NK-92 treated with Interleukin-12 subunit alpha and Interleukin-12 subunit beta, amount 100 ng/mL, for 24 hours (cell line): ENCODE measurements around the gene ZC3H8.
"Not testable (repeated sequence)": the region's sequence is repeated elsewhere in the genome, so short reads cannot be mapped to it uniquely, and the experiment has no call there.

Experiments used
- DNase-seq: peaks from one replicate; lab custom pipeline; 2025; lab: John Stamatoyannopoulos, UW

Gene ZC3H8

GRCh38 chr2:112254466-112255240, at the start of gene ZC3H8:
TSS of gene ZC3H8 (minus strand) at chr2:112255042. CDS start at chr2:112254981, 61 bp downstream.
- peak; percentile 95 for DNase-seq

DNA sequence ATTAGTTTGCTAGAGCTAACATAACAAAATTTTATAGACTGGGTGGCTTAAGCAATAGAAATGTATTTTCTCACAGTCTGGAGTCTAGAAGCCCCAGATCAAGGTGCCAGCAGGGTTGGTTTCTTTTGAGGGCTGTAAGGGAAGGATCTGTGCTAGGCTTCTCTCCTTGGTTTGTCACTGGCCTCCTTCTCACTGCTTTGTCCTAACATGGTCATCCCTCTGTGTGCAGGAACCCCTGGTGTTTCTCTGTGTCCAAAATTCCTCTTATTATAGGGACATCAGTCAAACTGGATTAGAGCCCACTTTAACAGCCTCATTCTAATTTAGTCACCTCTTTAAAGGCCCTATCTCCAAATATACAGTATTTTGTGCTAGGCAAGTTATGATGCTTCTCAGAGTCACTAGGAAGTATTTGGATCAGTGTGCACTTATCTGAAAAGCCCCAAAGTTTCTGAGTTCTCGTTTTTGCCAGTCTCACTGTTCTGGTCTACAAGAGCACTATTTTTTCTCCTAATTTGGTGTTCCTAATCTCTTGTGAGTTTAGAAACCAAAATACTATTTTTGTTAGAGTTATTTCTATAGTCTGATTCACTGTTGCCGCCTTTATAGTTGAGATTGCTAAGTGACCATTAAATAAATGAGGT, 49.6 kb upstream of the ZC3H8 start:
- no peak for DNase-seq

GRCh38 chr2:112301973-112302372, 47.1 kb upstream of the ZC3H8 start:
- no peak for DNase-seq

DNA sequence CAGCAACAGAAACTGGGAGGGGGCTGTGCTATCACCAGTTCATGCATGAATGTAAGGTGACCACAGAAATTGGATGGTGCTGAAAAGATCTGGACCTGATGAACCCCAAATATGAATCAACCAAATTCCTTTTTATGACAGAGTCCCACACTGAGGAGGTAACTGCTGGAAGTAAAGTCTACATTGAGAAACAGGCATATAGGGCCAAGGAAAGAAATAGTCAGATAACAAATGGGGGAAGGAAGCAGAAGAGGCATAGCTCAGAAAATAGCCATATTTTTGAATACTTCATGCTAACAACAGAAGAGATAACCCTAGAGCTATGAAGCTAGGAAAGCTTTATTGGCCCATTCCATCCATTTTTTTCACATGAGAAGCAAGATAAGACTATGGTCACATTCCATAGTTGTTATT, 46.3 kb upstream of the ZC3H8 start:
- DNase-seq, result no peak

DNA sequence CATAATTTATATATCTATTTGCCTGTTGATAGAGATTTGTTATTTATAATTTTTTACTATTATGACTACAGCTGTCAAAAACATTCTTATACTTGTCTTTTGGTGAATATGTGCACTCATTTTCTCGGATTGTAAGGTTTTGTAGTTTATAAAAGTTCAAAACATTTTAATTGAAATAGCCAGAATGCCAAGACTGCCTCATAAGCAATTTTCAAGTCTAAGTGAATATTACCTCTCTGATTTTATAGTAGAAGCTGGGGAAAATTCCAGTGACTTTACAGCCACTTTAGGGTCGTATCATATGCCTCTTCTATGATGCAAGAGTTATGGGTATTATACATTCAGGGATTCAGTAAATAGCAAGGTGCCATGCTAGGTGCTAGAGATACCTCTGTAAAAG, 41.6 kb upstream of the ZC3H8 start:
- no peak for DNase-seq

DNA sequence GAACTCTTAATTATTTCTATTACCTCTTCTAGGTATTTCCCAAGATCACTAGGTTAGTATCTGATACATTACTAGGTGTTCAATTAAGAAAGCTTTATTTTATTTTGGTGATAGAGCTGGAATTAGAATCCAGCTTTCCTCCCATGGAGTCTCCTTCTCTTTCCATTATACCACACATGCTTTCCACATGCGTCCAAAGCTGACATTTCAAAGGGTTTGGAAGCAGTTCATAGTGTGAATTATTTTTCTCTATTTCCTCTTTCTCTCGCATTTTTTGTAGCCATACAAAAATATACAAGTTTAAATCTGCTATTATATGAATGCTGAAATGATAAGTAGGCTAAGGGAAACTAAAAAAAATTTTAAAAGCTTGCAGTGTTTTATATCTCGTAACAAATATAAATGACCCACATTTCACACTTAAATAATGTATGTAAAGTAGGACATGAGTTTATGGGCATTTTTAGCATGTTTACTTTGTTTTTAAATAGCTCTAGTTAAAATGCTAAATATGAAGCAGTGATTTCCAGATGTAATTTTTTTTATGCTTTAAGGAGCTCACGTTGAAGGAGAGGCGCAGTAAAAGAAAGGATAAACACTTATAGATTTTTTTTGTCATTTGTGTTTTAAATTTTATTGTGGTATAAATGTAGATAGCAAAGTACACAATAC, 40.7 kb upstream of the ZC3H8 start:
- DNase-seq, result no peak

- no peak for DNase-seq
These were observed 39.0 kb upstream of the ZC3H8 start for GRCh38 chr2:112293636-112294401.

DNA sequence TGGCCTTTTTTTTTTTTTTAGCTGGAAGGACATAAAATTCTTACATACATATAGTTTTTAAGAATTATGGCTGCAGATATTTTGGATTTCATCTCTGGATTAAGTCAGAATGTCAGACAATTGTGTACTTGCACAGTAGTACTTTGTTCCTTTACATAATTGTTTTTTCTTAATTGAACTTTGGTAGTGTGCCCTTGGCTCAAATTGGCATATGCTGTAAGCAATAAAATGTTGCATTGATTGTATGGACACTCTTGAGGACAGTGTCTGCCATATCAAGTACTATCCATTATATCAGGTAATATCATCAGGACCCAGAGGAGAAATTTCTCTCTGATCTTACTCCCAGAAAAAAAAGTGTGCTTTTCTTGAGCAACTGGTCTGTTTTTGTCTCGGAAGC, 35.8 kb upstream of the ZC3H8 start:
- no peak for DNase-seq

DNA sequence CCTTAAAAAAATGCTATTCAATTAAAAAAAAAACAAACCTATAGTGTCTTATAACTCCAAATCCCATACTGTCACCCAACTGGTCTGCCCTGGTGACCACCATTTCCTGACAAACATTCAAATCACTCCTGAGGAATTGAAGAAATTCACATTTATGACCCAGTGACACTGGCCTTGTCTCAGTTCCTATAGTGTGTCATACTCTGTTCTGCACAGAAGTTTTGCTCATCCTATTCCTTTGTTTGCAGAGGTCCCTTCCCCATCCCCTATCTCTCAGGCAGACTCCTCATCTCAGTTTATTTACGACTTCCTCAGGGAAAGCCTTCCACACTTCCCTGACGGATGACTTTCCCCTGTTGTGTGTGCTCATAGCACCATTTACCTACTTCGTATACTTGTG, 35.2 kb upstream of the ZC3H8 start:
- no peak for DNase-seq

- not testable (repeated sequence) for DNase-seq
These were observed 28.7 kb upstream of the ZC3H8 start for GRCh38 chr2:112283535-112283934.

GRCh38 chr2:112282066-112282465, 27.2 kb upstream of the ZC3H8 start:
- not testable (repeated sequence) for DNase-seq

DNA sequence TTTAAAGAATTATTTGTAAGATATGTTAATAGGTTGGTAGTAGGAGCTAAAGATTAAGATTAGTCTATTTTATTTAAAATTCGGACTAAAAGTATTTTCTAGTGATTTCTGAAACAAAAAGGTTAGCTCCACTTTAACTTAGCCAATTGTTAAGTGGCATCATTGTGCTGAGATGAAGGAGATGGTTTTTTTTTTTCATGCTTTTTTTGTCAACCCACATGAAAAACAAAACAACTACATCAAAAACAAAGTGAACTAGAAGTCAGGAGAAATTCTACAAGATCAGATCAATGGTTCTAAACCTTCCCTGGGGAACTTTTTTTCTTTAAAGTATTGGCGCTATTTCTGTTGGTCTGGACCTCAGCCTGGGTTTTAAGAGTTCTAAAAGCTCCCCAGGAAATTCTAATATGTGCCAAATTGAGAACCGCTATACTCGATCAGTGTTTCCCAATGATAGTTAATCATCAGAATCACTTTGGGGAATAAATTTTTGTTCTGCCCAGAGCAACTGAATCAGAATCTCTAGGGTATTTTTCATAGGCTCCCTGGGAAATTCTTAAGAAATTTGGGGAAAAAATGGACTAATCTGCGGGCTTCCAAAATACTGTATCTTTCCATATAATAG, 22.9 kb upstream of the ZC3H8 start:
- no peak for DNase-seq

- no peak for DNase-seq
These were observed 22.1 kb upstream of the ZC3H8 start for GRCh38 chr2:112276954-112277353.

DNA sequence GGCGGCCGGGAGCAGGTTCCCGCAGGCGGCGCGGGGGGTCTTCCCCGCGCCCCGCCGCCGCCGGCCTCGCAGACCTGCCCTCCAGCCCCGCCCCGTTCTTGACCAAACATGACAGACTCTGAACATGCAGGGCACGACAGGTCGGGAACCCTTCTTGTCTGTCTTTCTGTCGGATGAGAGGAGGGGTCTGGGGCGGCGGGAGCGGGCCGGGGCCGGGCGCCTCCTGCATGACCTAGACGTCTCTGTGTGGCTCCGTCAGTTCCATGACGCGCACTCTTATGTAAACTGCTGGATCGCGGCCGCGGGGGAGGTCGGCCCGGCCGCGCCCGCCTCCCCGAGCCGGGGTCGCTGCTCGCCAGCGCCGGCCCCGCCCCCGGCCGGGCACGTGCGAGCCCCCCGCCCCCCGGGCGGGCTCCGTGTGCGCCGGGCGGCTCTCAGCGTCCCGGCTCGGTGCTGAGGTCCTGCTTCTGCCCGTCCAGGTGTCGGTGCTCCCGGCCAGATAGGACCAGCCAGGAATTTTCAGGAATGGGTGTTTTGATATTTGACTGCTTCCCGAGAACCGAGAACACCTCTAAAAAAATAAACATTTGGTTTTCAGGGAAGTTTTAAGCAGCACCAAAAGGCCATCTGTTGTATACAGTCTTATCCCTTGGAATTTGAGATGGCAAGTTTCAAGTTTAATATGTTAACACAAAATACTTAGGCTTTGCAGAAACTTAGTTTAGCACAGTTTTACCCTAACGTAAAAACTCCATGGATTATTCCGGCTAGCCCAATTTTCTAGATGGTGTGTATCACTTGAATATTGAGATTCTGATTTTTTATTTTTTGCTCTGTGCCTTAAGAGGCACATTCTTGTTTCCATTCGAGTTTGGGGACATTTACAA, 21.3 kb upstream of the ZC3H8 start:
- DNase-seq, result peak; percentile 71

GRCh38 chr2:112275311-112275886, 20.6 kb upstream of the ZC3H8 start, which contains the start of gene ZC3H6:
TSS of gene ZC3H6 (plus strand) at chr2:112275597. CDS start at chr2:112275995, 398 bp downstream.
- DNase-seq, result peak; percentile 95

DNA sequence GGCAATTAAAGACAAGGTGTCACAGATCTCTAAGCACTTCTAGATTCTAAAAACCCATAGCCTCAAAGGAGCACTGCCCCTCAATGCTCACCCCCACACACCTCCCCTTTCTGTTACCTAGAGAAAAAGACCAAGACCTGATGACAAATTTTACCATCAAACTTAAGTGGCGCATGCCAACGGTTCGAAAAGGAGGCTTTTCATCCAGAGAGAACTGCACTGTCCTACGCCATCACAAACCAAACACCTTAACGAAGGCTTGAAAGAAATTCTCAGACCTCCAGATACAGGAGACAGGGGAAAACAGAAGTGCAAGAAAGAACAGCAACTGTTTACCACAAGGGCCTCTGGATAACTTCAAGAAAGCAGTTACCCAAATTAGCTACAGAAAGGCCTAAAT, 18.5 kb upstream of the ZC3H8 start:
- DNase-seq, result no peak

GRCh38 chr2:112272669-112273068, 17.8 kb upstream of the ZC3H8 start:
- DNase-seq, result no peak

GRCh38 chr2:112268547-112268946, 13.7 kb upstream of the ZC3H8 start:
- no peak for DNase-seq

DNA sequence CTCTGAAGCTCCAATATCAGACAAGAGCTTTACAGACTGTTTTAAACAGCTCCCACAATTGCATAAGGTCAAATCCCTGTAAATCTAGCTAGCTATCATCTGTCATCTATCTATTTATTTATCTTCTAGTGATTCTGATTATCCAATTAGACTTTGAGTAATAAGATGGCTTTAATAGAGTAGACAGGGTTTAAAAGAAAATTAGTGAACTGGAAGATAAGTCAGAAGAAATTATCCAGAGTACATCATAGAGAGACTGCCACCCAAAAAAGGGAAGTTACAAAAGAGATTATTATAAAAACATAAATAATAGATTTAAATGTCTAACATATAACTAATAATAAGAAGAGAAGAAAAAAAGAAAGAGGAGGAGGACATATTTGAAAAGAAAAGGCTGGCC, 8.0 kb upstream of the ZC3H8 start:
- no peak for DNase-seq

GRCh38 chr2:112260295-112260625, 5.4 kb upstream of the ZC3H8 start:
- DNase-seq, result no peak
